GOT3 (cell line): ENCODE results near the gene RNF126.
"Not testable (repeated sequence)": the region's sequence is repeated elsewhere in the genome, so short reads cannot be mapped to it uniquely, and the experiment has no call there.

Source experiments
- DNase-seq: peaks from one replicate; lab custom pipeline; 2025; ENCODE audit warnings: mixed read lengths; lab: John Stamatoyannopoulos, UW

RNF126 gene

GRCh38 chr19:628168-628567 is 34.8 kb downstream of the RNF126 start:
- no peak for DNase-seq

GRCh38 chr19:626566-626965 is 36.4 kb downstream of the RNF126 start:
- DNase-seq = not testable (repeated sequence)

GRCh38 chr19:625257-625656 is 37.8 kb downstream of the RNF126 start:
- DNase-seq = no peak

GRCh38 chr19:624433-625109 is 38.4 kb downstream of the RNF126 start:
- DNase-seq = no peak

- no peak for DNase-seq
Measured at GRCh38 chr19:623974-624373, 39.0 kb downstream of the RNF126 start.

- no peak for DNase-seq
Measured at GRCh38 chr19:623175-623916, 39.7 kb downstream of the RNF126 start.

- DNase-seq = no peak
Measured at GRCh38 chr19:622666-623065, 40.3 kb downstream of the RNF126 start.

- DNase-seq = no peak
Measured at GRCh38 chr19:621819-622218, 41.2 kb downstream of the RNF126 start.

GRCh38 chr19:621191-621590 is 41.8 kb downstream of the RNF126 start:
- DNase-seq = not testable (repeated sequence)

- DNase-seq = no peak
Measured at GRCh38 chr19:620166-620862, 42.7 kb downstream of the RNF126 start.

- DNase-seq = no peak
Measured at GRCh38 chr19:619286-620002, 43.6 kb downstream of the RNF126 start.

- no peak for DNase-seq
Measured at GRCh38 chr19:618674-619285, 44.2 kb downstream of the RNF126 start.

GRCh38 chr19:618247-618619 is 44.8 kb downstream of the RNF126 start:
- no peak for DNase-seq

- DNase-seq = no peak
Measured at GRCh38 chr19:617551-618246, 45.3 kb downstream of the RNF126 start.

- no peak for DNase-seq
Measured at GRCh38 chr19:616747-617526, 46.1 kb downstream of the RNF126 start.

GRCh38 chr19:616062-616700 is 46.8 kb downstream of the RNF126 start:
- DNase-seq = no peak

GRCh38 chr19:615619-616018 is 47.4 kb downstream of the RNF126 start:
- DNase-seq = no peak

- no peak for DNase-seq
Measured at GRCh38 chr19:613732-614567, 49.1 kb downstream of the RNF126 start.

- DNase-seq = no peak
Measured at GRCh38 chr19:612941-613340, 50.1 kb downstream of the RNF126 start.
